Ovary (tissue), 9 donors: ENCODE data around the gene RNF5. TPM values are rescaled to one million over a fixed set of nuclear protein-coding genes. Genes with fewer than 3 reads are reported as not detected.
A peak's percentile ranks its signal among the peaks of the same experiment; 100 is the strongest.
"Not testable (repeated sequence)": the region's sequence is repeated elsewhere in the genome, so short reads cannot be mapped to it uniquely, and the experiment has no call there.

Source experiments
- DNase-seq, 5 donors: peaks; one replicate each; pipeline ENCODE4 v3.0.0-alpha.2; 2019 to 2020
- H3K27ac ChIP-seq, 2 donors: fragments of 200-600 bp; one replicate each; pipeline versions ENCODE4 v1.5.1 to v1.8.0; 2019 to 2022
- H3K27me3 ChIP-seq: fragments of 200-600 bp; one replicate; pipeline ENCODE4 v1.8.0; 2022
- H3K36me3 ChIP-seq: fragments of 200-600 bp; sonication (generic); one replicate; pipeline ENCODE4 v1.5.1; 2019
- H3K4me1 ChIP-seq: one replicate; pipeline ENCODE4 v1.8.1; 2013; ENCODE audit warnings: mild to moderate bottlenecking, moderate library complexity; ENCODE audit not compliant: insufficient read depth
- H3K4me3 ChIP-seq: fragments of 200-600 bp; sonication (generic); one replicate; pipeline ENCODE4 v1.5.1; 2017
- H3K9me3 ChIP-seq, 2 donors: fragments of 200-600 bp in 1 of 2; sonication (generic) in 1 of 2; one replicate each; pipeline versions ENCODE4 v1.5.1 to v1.8.1; 2013 to 2019; ENCODE audit warnings: mild to moderate bottlenecking in 1 of 2, moderate library complexity in 1 of 2
- EP300 ChIP-seq: sonication (generic); formaldehyde crosslinking; IDR thresholded peaks from one replicate; pipeline ENCODE4 v1.6.1; 2017; ENCODE audit warnings: antibody characterized with exemption
- POLR2A ChIP-seq: fragments of 450-650 bp; IDR thresholded peaks from one replicate; pipeline ENCODE4 v1.6.1; 2017; ENCODE audit warnings: antibody characterized with exemption, mild to moderate bottlenecking, moderate library complexity
- WGBS, 3 donors: extraction: QIAGEN DNeasy Blood & Tissue Kit in 1 of 3; methylation state at CpG; one replicate each; pipeline versions ENCODE4 v1.1.5 to v1.1.7; 2013 to 2017; 5-methylcytosine and 5-hydroxymethylcytosine counted together
- intact Hi-C, 4 donors: fragments of 100-400 bp; cut with DNase I; formaldehyde crosslinking; loops; one replicate each; pipeline versions ENCODE4 v1.11.0 to v1.15.1; 2022 to 2023
- polyA plus RNA-seq, 2 donors: library from polyadenylated mRNA; stranded (reverse); fragments of 200-250 nt in 1 of 2; fragments of 350-450 nt in 1 of 2; fragmentation: Illumina TruSeq in 1 of 2; extraction: RNeasy Lipid Tissue Mini Kit (QIAGEN cat#74804) in 1 of 2; gene quantifications; one replicate each; pipeline ENCODE4 v1.2.3, GENCODE V29; 2013 to 2014
- total RNA-seq, 7 donors: library from RNA; depleted of rRNA in 2 of 7; stranded (reverse); fragments of >200 nt in 2 of 7; fragmentation: NEBNext Ultra II Directional in 3 of 7; extraction: Animal tissue kit (Norgen Biotek cat#: 25700) in 3 of 7; gene quantifications; one replicate each; pipeline versions ENCODE4 v1.1.0 to v1.2.4, GENCODE V29; 2016 to 2023
- TF ChIP-seq, protein P1 (sequence below), 3 donors: fragments of 450-650 bp in 2 of 3; fragments of 200-600 bp in 1 of 3; IDR thresholded peaks; one replicate each; pipeline versions ENCODE4 v1.5.1 to v1.8.0; 2016 to 2022; ENCODE audit warnings: antibody characterized with exemption in 3 of 3, mild to moderate bottlenecking in 1 of 3
- donor health status: DM: no; HTN: no; CAD: no; lungs with moderate emphysema.
- donor health status: DM: no; HTN: no; CAD: no.
- donor health status: Bipolar disorder and iron deficiency.
- donor health status: DM: yes; HTN: yes; CAD: no.
- donor health status: DM: no; HTN: no; CAD: no.
- donor health status: DM: yes; HTN: yes; CAD: no.

The RNF5 gene
- total and polyA plus RNA-seq, 9 donors = 49.2 to 103 (median 78.5) TPM

GRCh38 chr6:32140420-32141046 lies 37.7 kb upstream of the RNF5 start:
- H3K9me3 ChIP-seq = no peaks in the 10 kb centered on the region
- H3K4me3 ChIP-seq = no peak overlapping the region
- DNase-seq = peak in 1 of 5 donors; percentile 48
- intact Hi-C loops = no loop called here
- 6 to 15% (median 12%) methylated on average over 5 of the region's 5 CpGs for WGBS, 3 donors
- H3K4me1 ChIP-seq = peaks cover 15% of the 10 kb centered on the region
- H3K27me3 ChIP-seq = no peaks in the 10 kb centered on the region
- H3K27ac ChIP-seq = peak overlapping the region; percentile 37 to 84
- TF ChIP-seq, protein P1, sequence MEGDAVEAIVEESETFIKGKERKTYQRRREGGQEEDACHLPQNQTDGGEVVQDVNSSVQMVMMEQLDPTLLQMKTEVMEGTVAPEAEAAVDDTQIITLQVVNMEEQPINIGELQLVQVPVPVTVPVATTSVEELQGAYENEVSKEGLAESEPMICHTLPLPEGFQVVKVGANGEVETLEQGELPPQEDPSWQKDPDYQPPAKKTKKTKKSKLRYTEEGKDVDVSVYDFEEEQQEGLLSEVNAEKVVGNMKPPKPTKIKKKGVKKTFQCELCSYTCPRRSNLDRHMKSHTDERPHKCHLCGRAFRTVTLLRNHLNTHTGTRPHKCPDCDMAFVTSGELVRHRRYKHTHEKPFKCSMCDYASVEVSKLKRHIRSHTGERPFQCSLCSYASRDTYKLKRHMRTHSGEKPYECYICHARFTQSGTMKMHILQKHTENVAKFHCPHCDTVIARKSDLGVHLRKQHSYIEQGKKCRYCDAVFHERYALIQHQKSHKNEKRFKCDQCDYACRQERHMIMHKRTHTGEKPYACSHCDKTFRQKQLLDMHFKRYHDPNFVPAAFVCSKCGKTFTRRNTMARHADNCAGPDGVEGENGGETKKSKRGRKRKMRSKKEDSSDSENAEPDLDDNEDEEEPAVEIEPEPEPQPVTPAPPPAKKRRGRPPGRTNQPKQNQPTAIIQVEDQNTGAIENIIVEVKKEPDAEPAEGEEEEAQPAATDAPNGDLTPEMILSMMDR (IDR thresholded peaks at IDR 0.05) = no peak
- TF ChIP-seq EP300 (no peak), POLR2A (no peak)
- no peaks in the 10 kb centered on the region for H3K36me3 ChIP-seq

DNA sequence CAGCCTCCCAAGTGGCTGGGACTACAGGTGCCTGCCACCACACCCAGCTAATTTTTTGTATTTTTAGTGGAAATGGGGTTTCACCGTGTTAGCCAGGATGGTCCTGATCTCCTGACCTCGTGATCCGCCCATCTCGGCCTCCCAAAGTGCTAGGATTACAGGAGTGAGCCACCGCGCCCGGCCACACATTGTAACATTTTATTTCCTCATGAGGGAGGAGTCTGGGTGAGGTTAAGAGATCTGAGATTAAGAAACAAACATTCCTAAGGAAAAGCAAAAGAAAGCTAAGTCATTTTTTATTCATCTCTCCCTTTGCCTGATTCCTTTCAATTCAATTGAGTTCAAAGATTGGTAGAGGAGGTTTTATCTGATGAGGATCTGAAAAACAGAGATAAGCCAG lies 34.0 kb upstream of the RNF5 start:
- H3K27me3 ChIP-seq, H3K4me3 ChIP-seq, H3K4me1 ChIP-seq, DNase-seq, H3K9me3 ChIP-seq, intact Hi-C loops, H3K36me3 ChIP-seq, H3K27ac ChIP-seq: not testable (repeated sequence)
- WGBS, 3 donors = 57 to 68% (median 66%) methylated on average over 7 of the region's 7 CpGs

- H3K4me1 ChIP-seq = no peaks in the 10 kb centered on the region
- H3K36me3 ChIP-seq = no peaks in the 10 kb centered on the region
- H3K9me3 ChIP-seq = no peaks in the 10 kb centered on the region
- no peak overlapping the region for H3K4me3 ChIP-seq
- DNase-seq = no peak
- 10 to 34% (median 21%) methylated on average over 1 of the region's 1 CpG for WGBS, 3 donors
- H3K27me3 ChIP-seq = no peaks in the 10 kb centered on the region
- no peak for TF ChIP-seq EP300
- TF ChIP-seq, protein P1 (IDR thresholded peaks at IDR 0.05) = no peak
- no peak for TF ChIP-seq POLR2A
- intact Hi-C loops = no loop called here
- peak overlapping the region in 1 of 2 donors; percentile 32 for H3K27ac ChIP-seq
These were observed 31.9 kb upstream of the RNF5 start for GRCh38 chr6:32146287-32146686.

GRCh38 chr6:32146687-32147086 lies 31.5 kb upstream of the RNF5 start:
- H3K9me3 ChIP-seq = no peaks in the 10 kb centered on the region
- H3K27me3 ChIP-seq = no peaks in the 10 kb centered on the region
- TF ChIP-seq POLR2A = no peak
- TF ChIP-seq EP300 = no peak
- TF ChIP-seq, protein P1 (IDR thresholded peaks at IDR 0.05) = no peak
- no peak overlapping the region for H3K4me3 ChIP-seq
- H3K4me1 ChIP-seq = no peaks in the 10 kb centered on the region
- H3K27ac ChIP-seq = peak overlapping the region in 1 of 2 donors; percentile 32
- no peaks in the 10 kb centered on the region for H3K36me3 ChIP-seq
- intact Hi-C loops = no loop called here
- 17 to 20% (median 19%) methylated on average over 4 of the region's 4 CpGs for WGBS, 3 donors
- DNase-seq = no peak

DNA sequence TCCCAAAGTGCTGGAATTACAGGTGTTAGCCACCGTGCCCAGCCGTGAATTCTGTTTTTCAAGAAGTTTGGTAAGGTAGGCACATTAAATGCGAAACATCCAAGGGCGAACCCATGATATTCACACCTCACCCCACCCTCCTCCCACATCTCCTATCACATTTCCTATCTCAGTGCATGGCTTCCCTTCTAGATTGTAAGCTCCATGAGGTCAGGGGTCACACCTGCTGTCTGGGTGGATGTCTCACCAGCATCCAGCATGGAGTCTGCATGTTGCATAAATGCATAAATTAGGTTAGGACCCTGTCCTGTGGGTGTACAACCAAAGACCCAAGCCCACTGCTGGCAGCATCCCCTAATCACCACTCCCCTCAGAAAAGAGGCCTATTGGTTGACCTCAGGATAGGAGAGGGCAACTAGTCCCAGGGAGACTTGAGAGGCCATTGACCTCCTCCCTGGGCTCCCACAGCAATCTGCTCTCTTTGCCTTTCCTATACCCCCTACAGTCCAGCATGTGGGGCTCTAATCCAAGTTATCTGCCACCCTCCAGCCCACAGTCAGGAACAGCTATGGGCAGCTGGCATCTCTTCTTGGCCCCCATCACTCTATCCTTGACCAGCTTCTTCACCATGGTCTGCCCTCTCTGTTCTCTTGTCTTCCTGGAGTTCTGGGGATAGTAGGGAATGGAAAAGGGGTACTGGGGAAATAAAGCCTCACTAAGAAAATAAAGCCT lies 30.6 kb upstream of the RNF5 start:
- no peak for DNase-seq
- Histone ChIP-seq H3K36me3 (no peaks in the 10 kb centered on the region), H3K4me3 (no peak overlapping the region), H3K27ac (no peak overlapping the region), H3K27me3 (no peaks in the 10 kb centered on the region), H3K4me1 (peaks cover 3% of the 10 kb centered on the region), H3K9me3 (no peaks in the 10 kb centered on the region)
- intact Hi-C loops = no loop called here
- 85 to 94% (median 89%) methylated on average over 4 of the region's 4 CpGs for WGBS, 3 donors
- TF ChIP-seq, protein P1 (IDR thresholded peaks at IDR 0.05) = no peak
- TF ChIP-seq POLR2A (no peak), EP300 (no peak)
